ENCODE results near the gene LCAT.
"Not testable (repeated sequence)": the region's sequence is repeated elsewhere in the genome, so short reads cannot be mapped to it uniquely, and the experiment has no call there.

The LCAT gene, protein sequence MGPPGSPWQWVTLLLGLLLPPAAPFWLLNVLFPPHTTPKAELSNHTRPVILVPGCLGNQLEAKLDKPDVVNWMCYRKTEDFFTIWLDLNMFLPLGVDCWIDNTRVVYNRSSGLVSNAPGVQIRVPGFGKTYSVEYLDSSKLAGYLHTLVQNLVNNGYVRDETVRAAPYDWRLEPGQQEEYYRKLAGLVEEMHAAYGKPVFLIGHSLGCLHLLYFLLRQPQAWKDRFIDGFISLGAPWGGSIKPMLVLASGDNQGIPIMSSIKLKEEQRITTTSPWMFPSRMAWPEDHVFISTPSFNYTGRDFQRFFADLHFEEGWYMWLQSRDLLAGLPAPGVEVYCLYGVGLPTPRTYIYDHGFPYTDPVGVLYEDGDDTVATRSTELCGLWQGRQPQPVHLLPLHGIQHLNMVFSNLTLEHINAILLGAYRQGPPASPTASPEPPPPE
- total RNA-seq: 0.94 to 3.0 reads per million in 2 donors

DNA sequence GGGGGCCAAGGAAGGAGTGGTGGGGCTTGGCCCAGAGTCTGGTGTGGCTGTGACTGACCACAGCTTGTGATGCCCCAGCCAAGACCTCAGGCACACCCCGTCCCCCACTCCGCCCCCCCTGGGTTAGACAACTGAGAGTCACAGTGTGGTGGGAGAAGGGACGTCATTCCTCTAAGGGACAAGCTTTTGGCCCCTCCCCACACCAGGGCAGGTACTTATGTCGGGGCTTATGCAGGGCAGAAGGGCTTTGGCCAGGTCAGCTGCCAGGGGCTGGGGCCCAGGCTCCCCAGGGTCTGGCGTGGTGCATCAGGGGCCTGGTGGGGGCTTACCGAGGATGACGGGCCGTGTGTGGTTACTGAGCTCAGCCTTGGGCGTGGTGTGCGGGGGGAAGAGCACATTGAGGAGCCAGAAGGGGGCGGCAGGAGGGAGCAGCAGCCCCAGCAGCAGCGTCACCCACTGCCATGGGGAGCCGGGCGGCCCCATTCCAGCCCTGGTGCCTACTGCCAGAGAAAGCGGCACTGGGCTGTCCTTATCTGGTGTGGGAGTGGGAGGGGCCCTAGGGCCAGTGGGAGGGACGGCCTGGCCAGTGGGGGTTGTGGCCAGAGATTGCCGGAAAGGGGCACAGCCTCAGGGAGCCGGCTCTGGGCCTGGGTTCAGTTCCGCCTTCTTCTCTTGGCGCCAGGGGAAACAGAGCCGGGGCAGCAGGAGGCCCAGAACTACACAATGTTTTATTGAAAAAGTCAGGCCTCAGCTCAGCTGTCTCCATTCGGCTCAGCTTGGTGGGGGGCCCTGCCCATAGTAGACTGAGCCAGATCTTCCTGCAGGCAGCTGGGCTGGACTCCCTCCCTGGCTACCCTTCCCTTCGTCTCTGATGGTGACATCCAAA lies at the start of gene LCAT:
LCAT (minus strand) TSS at position 502 of the 886 bp plus-strand sequence; CDS start at position 483, 19 bp downstream.
- DNase-seq: no peak

DNA sequence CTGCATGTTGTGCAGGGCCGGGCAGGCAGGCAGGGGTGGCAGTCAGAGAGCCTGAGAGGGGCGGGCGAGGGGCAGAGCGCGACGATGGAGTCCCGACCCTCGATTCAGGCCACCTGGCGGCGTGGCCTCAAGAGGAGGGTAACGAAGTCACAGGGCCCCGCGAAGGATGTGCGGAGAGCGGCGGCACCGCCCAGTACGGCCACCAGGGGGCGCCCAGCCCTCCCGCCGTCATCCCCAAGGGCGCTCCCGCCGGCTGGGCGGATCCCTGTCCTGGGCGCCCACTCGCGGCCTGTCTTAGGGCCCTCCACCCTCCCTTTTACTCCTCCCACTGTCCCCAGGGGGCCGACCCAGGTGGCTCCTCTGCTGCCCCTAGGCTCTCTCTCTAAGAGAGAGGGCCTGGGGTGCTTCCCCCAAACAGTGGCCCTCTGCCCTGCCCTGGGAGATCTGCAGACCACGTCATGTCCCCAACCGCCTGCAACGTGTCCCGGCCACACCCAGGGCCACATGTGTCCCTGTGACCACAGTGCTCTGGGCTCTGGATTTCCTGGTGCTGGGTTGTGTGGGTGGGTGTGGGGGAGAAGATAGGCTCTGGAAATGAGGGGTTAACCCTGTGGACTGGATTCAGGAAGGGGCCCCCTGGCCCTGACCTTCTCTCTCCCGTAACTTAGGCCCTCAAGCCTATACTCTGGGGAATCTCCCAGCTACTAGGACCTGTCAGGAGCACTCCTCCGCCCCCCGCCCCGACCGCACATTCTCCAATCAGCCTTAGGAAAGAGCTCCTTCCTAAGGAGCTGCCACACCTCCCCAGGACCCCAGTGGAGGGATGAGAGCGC lies 49.5 kb upstream of the LCAT start:
- DNase-seq: peak; percentile 69 to 86 (median 75)

DNA sequence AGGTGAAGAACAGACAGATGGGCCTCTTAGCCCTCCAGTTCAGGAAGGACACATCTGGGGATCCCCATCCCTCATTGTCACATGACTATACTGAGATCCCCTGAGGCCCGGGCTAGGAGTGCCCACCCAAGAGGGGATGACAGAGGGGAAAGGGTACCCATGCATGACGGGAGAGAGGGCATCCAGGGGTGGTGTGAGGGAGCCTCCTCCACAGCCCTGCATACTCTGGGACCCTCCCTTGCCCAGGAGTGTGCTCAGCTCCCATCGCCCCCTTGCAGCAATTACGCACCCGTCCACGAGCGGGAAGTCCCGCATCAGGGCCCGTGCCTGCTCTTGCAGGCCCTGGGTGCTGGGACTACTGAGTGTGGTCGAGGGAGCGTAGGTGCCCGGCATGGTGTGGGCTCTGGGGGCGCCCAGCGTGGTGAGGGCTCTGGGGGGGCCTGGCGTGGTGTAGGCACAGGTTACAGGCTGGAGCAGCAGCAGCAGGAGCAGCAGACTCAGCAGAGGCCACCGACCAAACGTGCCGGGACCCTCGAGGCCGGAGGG lies 48.8 kb upstream of the LCAT start:
- no peak for DNase-seq

DNA sequence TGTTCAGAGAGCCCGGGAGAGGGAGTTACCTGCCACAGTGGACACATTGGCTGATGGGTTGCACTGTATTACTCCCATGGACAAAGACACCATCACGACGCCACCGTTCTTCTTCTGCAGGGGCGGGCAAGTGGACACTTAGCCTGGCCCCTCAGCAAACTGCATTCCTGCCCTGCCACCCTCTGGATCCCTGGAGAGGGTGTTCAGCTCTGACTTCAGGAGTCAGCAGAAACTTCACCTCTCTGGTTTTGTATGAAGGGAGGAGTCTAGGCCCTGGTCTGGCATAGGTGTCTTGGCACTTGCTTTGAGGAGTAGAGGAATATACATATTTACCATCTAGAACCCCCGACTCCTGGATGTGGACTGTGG lies 46.1 kb upstream of the LCAT start:
- DNase-seq: no peak

DNA sequence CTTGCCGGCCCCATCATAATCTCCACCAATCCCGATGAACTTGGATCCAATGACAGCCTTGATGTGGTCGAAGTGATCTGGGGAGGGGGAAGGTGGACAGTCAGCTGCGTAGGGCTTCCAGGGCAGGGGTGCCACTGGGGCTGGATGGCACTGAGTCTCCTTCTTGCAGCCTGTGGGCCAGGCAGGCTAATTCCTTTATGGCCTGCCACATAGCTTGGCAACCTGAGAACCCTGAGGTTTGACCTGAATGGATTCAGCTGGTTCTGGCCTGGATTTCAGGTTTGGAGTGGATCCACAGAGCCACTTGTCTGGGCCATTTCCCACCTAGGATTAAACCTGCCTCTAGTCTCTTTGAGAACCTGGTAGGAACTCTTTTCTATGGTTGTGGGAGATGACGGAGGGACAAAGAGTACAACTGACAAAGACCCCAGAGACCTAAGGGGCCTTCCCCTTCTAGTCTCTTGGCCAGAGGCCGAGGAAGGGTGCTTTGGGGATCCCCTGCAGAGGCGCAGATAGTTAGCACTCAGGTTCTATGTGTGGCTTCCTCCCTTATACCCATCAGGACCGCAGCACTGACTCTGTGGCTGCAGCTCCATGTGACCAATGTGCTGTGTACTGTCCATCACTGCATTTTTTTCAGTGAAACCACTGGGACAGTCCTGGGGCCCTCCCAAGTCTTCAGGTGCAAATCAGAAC lies 45.5 kb upstream of the LCAT start:
- DNase-seq: no peak

DNA sequence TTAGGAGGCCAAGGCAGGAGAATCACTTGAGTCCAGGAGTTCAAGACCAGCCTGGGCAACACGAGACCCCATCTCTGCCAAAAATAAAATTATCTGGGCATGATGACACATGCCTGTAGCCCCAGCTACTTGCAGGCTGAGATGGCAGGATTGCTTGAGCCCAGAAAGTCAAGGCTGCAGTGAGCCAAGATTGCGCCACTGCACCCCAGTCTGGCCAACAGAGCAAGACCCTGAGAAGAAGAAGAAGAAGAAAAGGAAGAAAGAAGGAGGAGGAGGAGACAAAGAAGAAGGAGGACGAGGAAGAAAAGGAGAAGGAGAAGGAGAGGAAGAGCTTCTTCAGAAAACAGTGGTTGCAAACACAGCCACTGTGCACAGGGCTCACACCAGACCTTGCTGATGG lies 44.8 kb upstream of the LCAT start:
- no peak for DNase-seq

DNA sequence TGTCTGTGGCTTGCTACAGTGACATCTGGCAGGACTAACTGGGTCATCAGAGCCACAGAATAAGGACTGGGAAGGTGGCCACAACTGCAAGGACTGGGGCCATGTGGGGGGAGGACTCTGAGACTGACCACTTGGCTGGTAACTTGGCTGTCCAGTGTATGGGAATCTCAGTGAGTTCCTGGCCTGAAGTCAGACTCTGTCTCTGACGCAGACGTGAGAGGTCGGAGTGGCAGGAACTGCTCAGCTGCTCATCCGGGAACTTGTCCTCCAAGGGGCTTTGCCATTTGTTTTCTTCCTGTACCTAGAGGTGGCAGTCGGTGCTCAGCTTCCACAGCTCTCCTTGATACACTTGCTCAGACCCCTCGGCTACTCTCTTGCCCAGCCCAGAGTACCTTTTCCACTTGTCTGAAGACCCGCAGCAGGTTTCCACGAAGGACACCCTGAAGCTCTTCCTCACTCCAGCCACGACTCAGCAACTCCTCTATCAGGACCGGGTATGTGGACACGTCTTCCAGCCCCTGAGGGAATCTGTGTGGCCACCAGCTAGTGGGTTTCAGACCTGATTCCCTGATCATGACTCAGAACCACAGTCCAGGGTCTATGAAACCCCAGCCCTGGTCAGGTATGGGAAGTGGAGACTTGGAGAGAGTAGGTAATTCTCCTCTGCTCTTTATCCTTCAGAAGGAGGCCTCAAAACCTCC lies 43.7 kb upstream of the LCAT start:
- DNase-seq: no peak

DNA sequence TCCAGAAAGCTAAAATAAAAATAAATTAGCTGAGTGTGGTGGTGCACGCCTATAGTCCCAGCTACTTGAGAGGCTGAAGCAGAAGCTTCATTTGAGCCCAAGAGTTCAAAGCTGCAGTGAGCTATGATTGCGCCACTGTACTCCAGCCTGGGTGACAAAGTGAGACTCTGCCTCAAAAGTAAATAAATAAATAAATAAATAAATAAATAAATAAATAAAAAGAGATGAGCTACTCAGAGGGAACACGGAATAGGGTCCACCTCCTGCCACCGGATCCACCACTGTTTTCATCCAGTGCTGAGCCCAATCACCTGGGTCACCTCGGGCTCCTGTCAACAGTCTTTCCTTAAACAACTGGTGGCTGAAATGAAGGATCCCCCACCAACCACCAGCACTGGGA lies 43.0 kb upstream of the LCAT start:
- no peak for DNase-seq

DNA sequence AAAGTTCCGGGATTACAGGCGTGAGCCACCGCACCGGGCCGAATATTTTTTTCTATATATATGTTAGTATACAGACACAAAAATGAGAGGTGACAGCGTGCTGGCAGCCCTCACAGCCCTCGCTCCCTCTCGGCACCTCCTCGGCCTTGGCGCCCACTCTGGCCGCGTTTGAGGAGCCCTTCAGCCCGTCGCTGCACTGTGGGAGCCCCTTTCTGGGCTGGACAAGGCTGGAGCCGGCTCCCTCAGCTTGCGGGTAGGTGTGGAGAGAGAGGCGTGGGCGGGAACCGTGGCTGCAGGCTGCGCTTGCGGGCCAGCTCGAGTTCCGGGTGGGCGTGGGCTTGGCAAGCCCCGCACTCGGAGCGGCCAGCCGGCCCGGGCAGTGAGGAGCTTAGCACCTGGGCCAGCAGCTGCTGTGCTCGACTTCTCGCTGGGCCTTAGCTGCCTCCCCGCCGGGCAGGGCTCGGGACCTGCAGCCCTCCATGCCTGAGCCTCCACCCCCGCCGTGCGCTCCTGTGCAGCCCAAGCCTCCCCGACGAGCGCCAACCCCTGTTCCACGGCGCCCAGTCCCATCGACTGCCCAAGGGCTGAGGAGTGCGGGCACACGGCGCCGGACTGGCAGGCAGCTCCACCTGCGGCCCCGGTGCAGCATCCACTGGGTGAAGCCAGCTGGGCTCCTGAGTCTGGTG lies 38.2 kb upstream of the LCAT start:
- no peak for DNase-seq

DNA sequence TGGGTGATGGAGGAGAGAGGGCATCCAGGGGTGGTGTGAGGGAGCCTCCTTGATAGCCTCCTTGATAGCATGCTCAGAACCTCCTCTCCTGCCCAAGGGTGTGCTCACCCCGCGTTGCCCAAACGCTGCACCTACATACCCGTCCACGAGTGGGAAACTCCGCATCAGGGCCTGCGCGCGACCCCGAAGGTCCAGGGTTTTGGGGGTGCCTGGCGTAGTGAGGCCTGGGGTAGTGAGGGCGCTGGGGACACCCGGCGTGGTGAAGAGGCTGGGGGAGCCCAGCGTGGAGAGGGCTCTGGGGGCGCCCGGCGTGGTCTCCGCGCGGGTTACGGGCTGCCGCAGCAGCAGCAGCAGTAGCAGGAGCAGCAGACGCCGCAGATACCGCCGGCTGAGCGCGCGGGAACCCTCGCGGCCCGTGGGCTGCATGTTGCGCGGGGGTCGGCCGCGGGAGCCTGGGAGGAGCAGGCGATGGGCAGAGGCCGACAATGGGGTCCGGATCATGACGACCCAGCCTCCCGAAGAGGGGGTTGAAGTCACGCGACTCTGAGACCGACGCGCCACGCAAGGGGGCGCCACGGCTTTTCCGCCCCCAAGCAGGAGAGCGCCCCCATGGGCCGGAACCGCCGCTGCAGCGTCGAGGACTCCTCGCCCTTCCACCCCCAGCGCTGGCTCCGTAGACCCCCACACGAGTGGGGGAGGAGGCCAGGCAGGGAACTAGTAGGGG lies 36.2 kb upstream of the LCAT start, which contains the start of gene DPEP3:
DPEP3 (minus strand) TSS at position 545 of the 724 bp plus-strand sequence; CDS start at position 426, 119 bp downstream.
- DNase-seq: no peak

DNA sequence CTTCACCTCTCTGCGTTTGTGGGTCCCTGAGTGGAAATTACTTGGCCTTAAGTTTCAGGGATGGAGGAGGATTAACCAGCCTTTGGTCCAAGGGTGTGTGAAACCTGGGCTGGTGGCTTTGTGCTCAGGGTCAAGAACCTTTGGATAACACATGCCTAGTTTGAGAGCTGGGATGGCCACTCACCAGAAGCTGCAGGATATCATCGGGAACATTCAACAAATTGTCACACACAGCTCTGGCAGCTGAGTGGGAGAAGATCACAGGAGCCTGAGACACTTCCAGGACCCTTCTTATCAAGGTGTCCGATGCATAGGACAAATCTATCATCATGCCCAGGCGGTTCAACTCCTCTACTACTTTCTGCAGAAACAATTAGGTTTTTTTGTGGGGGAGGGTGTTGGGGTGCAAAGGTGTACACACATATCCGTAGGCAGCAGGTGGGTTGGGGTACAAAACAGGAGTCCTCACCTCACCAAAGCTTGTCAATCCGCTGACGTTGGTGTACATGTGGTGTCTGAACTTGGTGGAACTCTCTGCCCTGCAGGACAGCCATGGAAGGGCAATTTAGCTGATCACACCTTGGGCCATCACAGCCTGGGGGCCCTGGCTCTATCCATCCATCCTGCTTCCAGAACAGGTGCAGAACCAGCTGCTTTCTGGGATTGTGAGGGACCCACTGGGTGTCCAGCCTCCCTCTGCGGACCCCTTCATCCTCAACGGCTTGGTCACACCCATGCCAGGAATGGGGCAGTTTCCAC lies 33.7 kb upstream of the LCAT start:
- DNase-seq: no peak

DNA sequence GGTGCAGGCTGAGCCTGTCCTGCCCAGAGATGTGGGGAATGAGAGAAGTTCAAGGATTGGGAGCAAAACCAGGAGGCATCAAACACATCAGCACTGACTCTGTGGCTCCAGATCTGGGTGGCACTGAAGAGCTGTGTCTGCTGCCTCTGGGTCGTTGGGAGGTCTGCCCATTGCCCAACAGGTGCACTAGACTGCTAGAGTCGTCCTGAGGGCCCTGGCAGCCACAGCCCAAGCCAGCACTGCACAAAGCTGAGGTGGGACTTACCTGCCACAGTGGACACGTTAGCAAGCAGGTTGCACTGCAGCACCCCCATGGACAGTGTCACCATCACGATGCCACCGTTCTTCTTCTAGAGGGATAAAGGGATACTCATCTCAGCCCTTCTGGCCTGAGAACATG lies 33.1 kb upstream of the LCAT start:
- no peak for DNase-seq

DNA sequence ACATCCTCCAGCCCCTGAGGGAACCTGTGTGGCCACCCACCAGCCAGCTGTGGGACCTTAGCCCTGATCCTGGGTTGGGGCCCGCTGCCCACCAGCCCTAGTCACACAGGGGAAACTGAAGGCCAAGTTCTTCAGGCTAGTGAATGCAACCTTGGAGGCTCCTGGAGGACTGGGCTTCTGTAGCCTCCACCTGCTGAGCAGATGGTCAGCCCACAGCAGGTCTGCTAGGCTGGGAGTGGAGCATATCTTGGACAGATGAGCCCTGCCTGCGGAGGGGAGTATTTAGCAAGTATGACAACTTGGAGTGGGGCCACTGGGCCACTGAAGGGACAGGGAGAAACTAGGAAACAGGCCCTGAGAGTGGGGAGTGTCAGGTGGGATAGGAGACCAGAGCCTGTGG lies 32.3 kb upstream of the LCAT start:
- no peak for DNase-seq

DNA sequence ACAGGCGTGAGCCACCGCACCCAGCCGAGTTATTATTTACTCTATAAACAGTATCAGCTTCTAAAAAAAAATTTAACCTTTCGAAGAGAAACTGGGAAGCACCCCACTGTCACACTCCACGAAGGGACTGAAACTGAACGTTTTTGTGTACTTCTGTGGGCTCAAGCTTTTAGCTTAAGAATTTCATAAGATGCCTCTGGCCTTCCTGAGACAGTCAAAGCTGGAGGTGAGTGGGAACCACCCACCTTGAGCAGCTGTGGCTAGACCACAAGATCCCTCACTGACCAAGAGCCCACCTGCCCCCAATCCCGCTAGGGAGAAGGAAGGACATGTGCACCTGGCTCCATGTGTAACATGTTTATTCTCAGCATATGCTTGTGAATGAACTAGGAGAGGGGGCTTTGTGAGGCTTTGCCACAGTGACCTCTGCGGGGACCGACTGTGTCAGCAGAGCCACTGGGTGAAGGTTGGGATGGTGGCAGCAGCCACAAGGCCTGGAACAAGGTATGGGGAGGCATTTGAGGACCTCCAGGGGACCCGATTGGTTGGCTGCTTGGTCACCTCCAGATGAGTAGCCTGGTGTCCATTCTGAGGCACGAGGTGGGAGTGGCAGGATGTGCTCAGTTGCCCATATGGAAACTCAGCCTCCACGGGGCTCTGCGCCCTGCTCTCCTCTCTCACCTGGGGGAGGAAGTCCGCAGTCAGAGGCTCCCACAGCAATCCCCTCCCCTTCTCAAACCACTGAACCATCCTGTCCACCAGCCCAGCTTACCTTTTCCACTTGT lies 31.6 kb upstream of the LCAT start:
- no peak for DNase-seq

DNA sequence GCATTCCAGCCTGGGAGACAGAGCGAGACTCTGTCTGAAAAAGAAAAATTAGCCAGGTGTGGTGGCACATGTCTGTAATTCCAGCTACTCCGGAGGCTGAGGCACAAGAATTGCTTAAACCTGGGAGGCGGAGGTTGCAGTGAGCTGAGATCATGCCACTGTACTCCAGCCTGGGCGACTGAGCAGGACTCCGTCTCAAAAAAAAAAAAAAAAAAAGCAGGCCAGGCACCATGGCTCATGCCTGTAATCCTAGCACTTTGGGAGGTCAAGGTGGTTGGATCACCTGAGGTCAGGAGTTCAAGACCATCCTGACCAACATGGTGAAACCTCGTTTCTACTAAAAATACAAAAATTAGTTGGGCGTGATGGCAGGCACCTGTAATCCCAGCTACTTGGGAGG lies 28.4 kb upstream of the LCAT start:
- DNase-seq: not testable (repeated sequence)

DNA sequence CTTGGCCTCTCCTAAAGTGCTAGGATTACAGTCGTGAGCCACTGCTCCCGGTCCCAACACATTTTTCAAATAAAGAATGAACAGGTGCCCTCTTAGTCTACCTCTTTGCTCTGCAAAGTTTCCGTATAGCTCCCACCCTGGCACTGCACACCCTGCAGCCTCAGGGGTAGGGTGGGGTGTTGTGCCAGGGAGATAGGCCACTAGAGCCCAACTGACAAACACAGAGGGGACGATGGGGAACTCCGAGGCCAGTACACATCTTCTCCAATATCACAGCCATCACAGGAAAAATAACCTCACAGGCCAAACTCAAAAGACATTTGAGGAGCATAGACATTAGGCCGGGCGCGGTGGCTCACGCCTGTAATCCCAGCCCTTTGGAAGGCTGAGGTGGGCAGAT lies 27.2 kb upstream of the LCAT start:
- no peak for DNase-seq

DNA sequence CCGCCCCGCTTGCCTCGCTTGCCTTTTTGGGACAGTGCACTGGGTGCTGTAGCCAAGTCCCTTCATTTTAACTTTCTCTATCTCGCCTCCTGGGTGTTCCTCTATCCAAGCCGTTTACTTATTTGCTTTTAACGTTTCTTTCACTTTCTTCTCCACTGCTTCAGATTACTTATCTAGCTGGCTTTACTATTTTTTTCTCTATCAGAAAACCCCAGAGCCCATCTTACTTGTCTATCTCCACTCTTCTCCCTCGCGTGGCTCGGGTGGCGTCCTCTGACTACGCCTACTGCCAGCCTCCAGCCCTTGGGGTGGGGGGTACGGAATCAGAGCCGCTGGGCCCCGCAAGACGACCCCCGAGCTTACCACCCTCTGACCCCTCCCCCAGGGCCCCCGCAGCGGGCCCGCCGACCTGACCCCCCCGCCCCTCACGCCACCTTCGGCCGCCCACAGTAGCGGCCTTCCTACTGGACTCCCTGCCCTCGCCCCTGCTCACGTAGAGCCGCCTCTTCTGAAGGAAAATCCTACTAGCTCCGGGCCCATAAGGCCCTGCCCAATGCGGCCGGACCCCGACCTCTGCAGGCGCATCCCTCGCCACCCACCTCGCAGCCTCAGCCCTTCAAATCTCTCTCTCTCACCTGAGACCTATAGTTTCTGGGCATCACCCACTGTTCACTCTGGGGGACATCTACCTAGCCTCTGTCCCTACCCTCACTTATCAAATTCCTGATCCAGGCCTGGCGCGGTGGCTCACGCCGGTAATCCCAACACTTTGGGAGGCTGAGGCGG lies 25.5 kb upstream of the LCAT start:
- peak in 1 of 5 experiments; percentile 42 for DNase-seq
